ENCODE results near the gene ARHGEF10L.

Gene ARHGEF10L

GRCh38 chr1:17665054-17665453 is 125.6 kb downstream of the ARHGEF10L start:
- DNase-seq = no peak

- no peak for DNase-seq
Observed at GRCh38 chr1:17665950-17666720, 126.6 kb downstream of the ARHGEF10L start.

- no peak for DNase-seq
Observed at GRCh38 chr1:17667641-17668040, 128.1 kb downstream of the ARHGEF10L start.

GRCh38 chr1:17668195-17668594 is 128.7 kb downstream of the ARHGEF10L start:
- no peak for DNase-seq

GRCh38 chr1:17668624-17669175 is 129.2 kb downstream of the ARHGEF10L start:
- DNase-seq = no peak

GRCh38 chr1:17669305-17669704 is 129.8 kb downstream of the ARHGEF10L start:
- no peak for DNase-seq

- no peak for DNase-seq
Observed at GRCh38 chr1:17669866-17670451, 130.5 kb downstream of the ARHGEF10L start.

GRCh38 chr1:17670587-17671313 is 131.3 kb downstream of the ARHGEF10L start:
- DNase-seq = no peak

GRCh38 chr1:17671314-17671705 is 131.8 kb downstream of the ARHGEF10L start:
- no peak for DNase-seq

- DNase-seq = no peak
Observed at GRCh38 chr1:17671741-17672140, 132.2 kb downstream of the ARHGEF10L start.

GRCh38 chr1:17672226-17672625 is 132.7 kb downstream of the ARHGEF10L start:
- no peak for DNase-seq

GRCh38 chr1:17673329-17674072 is 134.0 kb downstream of the ARHGEF10L start:
- DNase-seq = no peak

- DNase-seq = no peak
Observed at GRCh38 chr1:17674726-17675500, 135.4 kb downstream of the ARHGEF10L start.

GRCh38 chr1:17675744-17676143 is 136.2 kb downstream of the ARHGEF10L start:
- DNase-seq = no peak

GRCh38 chr1:17676387-17677060 is 137.0 kb downstream of the ARHGEF10L start:
- no peak for DNase-seq

- no peak for DNase-seq
Observed at GRCh38 chr1:17678011-17678410, 138.5 kb downstream of the ARHGEF10L start.

- DNase-seq = no peak
Observed at GRCh38 chr1:17679856-17680255, 140.4 kb downstream of the ARHGEF10L start.

GRCh38 chr1:17680308-17680707 is 140.8 kb downstream of the ARHGEF10L start:
- DNase-seq = no peak

- DNase-seq = no peak
Observed at GRCh38 chr1:17682400-17682799, 142.9 kb downstream of the ARHGEF10L start.

- no peak for DNase-seq
Observed at GRCh38 chr1:17683598-17683997, 144.1 kb downstream of the ARHGEF10L start.

GRCh38 chr1:17684810-17685209 is 145.3 kb downstream of the ARHGEF10L start:
- no peak for DNase-seq

- DNase-seq = no peak
Observed at GRCh38 chr1:17686258-17686657, 146.8 kb downstream of the ARHGEF10L start.

All from NCI-H1930 (cell line).